ENCODE results near the gene RTP2. TPM values are rescaled to one million over a fixed set of nuclear protein-coding genes. Genes with fewer than 3 reads are reported as not detected.
A peak's percentile ranks its signal among the peaks of the same experiment; 100 is the strongest.

Gene RTP2
- total RNA-seq, 2 donors from 2014 or later, result not detected

DNA sequence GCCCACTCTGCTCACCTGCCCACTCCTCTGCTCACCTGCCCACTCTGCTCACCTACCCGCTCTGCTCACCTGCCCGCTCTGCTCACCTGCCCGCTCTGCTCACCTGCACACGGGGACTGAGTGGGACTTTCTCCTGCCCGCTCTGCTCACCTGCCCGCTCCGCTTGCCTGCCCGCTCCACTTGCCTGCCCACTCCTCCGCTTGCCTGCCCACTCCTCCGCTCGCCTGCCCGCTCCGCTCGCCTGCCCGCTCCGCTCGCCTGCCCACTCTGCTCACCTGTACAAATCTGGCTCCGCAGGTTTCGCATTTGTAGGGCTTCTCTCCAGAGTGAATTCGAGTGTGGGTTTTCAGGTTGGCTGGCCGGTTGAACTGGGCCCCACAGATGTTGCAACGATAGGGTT is 22.9 kb upstream of the RTP2 start:
- 62% methylated on average over 22 of the region's 22 CpGs for WGBS
- TF ChIP-seq, protein P1, sequence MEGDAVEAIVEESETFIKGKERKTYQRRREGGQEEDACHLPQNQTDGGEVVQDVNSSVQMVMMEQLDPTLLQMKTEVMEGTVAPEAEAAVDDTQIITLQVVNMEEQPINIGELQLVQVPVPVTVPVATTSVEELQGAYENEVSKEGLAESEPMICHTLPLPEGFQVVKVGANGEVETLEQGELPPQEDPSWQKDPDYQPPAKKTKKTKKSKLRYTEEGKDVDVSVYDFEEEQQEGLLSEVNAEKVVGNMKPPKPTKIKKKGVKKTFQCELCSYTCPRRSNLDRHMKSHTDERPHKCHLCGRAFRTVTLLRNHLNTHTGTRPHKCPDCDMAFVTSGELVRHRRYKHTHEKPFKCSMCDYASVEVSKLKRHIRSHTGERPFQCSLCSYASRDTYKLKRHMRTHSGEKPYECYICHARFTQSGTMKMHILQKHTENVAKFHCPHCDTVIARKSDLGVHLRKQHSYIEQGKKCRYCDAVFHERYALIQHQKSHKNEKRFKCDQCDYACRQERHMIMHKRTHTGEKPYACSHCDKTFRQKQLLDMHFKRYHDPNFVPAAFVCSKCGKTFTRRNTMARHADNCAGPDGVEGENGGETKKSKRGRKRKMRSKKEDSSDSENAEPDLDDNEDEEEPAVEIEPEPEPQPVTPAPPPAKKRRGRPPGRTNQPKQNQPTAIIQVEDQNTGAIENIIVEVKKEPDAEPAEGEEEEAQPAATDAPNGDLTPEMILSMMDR (IDR thresholded peaks at IDR 0.05), result no peak
- TF ChIP-seq POLR2AphosphoS5 (IDR thresholded peaks at IDR 0.05) (no peak), POLR2A (IDR thresholded peaks at IDR 0.05) (no peak)
- Histone ChIP-seq H3K27me3 (replicated peaks; ENCODE audit: insufficient read depth) (no peaks in the 10 kb centered on the region), H3K27ac (peak overlapping the region in 1 of 2 donors; percentile 4), H3K36me3 (peaks cover 54 to 66% of the 10 kb centered on the region in 2 donors), H3K9me3 (no peaks in the 10 kb centered on the region), H3K4me1 (replicated peaks) (peaks cover 2% of the 10 kb centered on the region), H3K4me3 (no peak overlapping the region)
- intact Hi-C loops (cut with DNase I), result no loop called here
- DNase-seq (ENCODE audit: low spot score), result peak; percentile 46

DNA sequence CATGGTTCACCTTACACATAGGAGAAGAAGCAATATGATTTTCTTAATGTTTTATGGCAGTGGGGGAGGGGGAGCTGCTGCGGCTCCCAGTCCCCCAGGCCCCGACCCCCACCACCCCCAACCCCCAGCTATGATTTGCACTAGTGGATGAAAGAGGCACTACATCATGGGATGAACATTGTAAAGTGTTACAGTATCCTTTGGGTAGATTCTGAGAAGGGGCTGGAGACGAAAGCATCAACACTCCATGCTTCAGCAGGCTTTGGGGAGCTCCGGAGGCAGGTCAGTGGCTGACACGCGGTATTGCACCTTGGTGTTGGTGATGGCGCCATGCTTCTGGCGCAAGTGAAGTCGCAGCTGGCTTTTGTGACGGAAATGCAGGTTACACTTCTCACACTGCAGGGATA is 19.9 kb upstream of the RTP2 start:
- Histone ChIP-seq H3K4me3 (no peak overlapping the region), H3K27ac (no peak overlapping the region), H3K27me3 (replicated peaks; ENCODE audit: insufficient read depth) (no peaks in the 10 kb centered on the region), H3K4me1 (replicated peaks) (peaks cover 2% of the 10 kb centered on the region), H3K9me3 (no peaks in the 10 kb centered on the region), H3K36me3 (peaks cover 30 to 38% of the 10 kb centered on the region in 2 donors)
- TF ChIP-seq POLR2A (IDR thresholded peaks at IDR 0.05), result no peak
- TF ChIP-seq POLR2AphosphoS5 (IDR thresholded peaks at IDR 0.05), result no peak
- TF ChIP-seq, protein P1 (IDR thresholded peaks at IDR 0.05), result no peak
- DNase-seq (ENCODE audit: low spot score), result no peak
- intact Hi-C loops (cut with DNase I), result no loop called here
- 91% methylated on average over 10 of the region's 10 CpGs for WGBS

DNA sequence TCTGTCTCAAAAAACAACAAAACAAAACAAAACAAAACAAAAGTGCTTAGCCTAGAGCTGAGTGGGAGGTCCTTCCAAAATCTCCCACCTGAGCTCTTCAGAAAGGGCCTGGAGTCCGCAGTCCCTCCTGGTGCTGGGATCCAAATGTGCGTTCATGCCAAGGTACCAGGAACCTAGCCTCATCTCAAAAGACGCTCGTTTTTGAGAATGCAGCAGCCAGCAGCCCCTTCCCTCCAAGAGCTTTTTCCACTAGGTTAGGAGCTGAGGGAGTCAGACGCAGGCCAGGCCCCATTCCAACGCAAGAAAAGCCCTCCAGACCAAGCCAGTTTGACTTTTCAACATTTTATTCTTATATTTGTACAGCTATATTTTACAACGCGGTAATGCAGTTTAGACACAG is 18.7 kb upstream of the RTP2 start:
- DNase-seq (ENCODE audit: low spot score), result no peak
- 81% methylated on average over 8 of the region's 8 CpGs for WGBS
- Histone ChIP-seq H3K9me3 (no peaks in the 10 kb centered on the region), H3K27ac (no peak overlapping the region), H3K36me3 (peaks cover 27 to 29% of the 10 kb centered on the region in 2 donors), H3K4me1 (replicated peaks) (peaks cover 2% of the 10 kb centered on the region), H3K27me3 (replicated peaks; ENCODE audit: insufficient read depth) (no peaks in the 10 kb centered on the region), H3K4me3 (no peak overlapping the region)
- intact Hi-C loops (cut with DNase I), result no loop called here
- TF ChIP-seq, protein P1 (IDR thresholded peaks at IDR 0.05), result no peak
- TF ChIP-seq POLR2AphosphoS5 (IDR thresholded peaks at IDR 0.05) (no peak), POLR2A (IDR thresholded peaks at IDR 0.05) (no peak)

DNA sequence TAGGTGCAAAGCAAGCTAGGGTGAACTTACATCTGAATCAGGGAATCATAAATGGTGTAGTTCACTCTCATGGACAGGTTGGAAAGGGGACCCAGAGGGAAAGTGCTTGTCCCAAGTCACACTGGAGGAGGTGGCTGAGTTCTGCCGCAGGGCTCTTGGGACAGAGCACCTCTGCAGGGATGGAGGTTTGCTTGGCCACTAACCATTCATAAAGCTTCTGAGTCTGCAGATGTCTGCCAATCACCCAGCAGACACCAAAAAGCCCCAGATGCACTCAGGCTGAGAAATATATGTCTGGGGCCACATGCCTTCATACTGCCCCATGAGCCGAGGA is 17.9 kb upstream of the RTP2 start:
- intact Hi-C loops (cut with DNase I), result no loop called here
- Histone ChIP-seq H3K9me3 (no peaks in the 10 kb centered on the region), H3K36me3 (peaks cover 20 to 21% of the 10 kb centered on the region in 2 donors), H3K4me1 (replicated peaks) (no peaks in the 10 kb centered on the region), H3K4me3 (no peak overlapping the region), H3K27me3 (replicated peaks; ENCODE audit: insufficient read depth) (no peaks in the 10 kb centered on the region), H3K27ac (no peak overlapping the region)
- DNase-seq (ENCODE audit: low spot score), result no peak
- no peak for TF ChIP-seq POLR2AphosphoS5 (IDR thresholded peaks at IDR 0.05)
- no peak for TF ChIP-seq POLR2A (IDR thresholded peaks at IDR 0.05)
- TF ChIP-seq, protein P1 (IDR thresholded peaks at IDR 0.05), result no peak
- 93% methylated on average over 2 of the region's 2 CpGs for WGBS

DNA sequence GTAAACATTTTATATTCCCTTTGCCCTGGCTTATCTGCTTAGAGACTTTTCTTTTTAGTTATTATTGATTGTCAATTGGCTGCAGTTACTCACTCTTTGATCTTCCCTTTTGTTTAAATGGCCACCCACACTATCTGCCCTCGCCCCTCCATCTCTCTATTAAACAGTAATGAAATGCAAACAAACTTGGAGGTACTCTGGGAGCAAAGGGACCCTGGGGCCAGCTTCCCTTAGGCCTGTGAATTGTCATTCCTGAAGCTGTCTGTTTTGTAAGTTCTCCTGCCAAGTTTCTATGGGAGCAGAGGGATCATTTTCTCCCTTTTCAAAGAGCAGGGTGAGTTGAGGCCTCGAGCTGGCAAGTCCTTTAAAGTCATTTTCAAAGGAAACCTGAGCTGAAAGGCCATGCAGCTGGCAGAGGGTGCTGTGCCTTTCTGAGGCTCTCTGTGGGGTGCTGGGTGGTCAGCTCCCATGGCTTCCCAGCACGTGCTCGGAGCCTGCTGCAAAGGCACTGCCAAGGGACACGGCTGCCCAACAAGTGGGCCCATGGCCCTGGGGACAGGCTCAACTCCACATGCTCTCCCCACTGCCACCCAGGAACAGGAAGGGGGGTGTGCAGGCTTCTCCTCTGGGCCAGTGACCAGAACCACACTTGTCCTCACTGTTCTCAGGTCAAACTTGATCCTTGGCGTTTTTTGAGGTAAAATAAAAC is 17.4 kb upstream of the RTP2 start:
- intact Hi-C loops (cut with DNase I), result no loop called here
- H3K27ac ChIP-seq, result no peak overlapping the region

More for the DNA sequence above, 17.4 kb upstream of the RTP2 start:
- no peaks in the 10 kb centered on the region for H3K27me3 ChIP-seq (replicated peaks; ENCODE audit: insufficient read depth)
- 20% methylated on average over 6 of the region's 6 CpGs for WGBS
- no peaks in the 10 kb centered on the region for H3K9me3 ChIP-seq
- no peaks in the 10 kb centered on the region for H3K4me1 ChIP-seq (replicated peaks)
- H3K36me3 ChIP-seq, result peaks cover 14 to 16% of the 10 kb centered on the region in 2 donors
- TF ChIP-seq, protein P1 (IDR thresholded peaks at IDR 0.05), result no peak
- TF ChIP-seq POLR2A (IDR thresholded peaks at IDR 0.05), result no peak
- no peak for TF ChIP-seq POLR2AphosphoS5 (IDR thresholded peaks at IDR 0.05)
- no peak overlapping the region for H3K4me3 ChIP-seq
- no peak for DNase-seq (ENCODE audit: low spot score)

Measured in prostate gland (tissue), 2 donors.